GM20000 (cell line): ENCODE measurements around the gene GABRG3.

Experiments used
- DNase-seq: peaks from one replicate; pipeline ENCODE4 v3.0.0; 2012; ENCODE audit warnings: low spot score
- TF ChIP-seq, protein P1 (sequence below): IDR thresholded peaks from 2 replicates; pipeline ENCODE4 v1.5.1; 2012; ENCODE audit warnings: mild to moderate bottlenecking, control low read depth; ENCODE audit errors: extremely low read depth, missing control alignments

Gene GABRG3

DNA sequence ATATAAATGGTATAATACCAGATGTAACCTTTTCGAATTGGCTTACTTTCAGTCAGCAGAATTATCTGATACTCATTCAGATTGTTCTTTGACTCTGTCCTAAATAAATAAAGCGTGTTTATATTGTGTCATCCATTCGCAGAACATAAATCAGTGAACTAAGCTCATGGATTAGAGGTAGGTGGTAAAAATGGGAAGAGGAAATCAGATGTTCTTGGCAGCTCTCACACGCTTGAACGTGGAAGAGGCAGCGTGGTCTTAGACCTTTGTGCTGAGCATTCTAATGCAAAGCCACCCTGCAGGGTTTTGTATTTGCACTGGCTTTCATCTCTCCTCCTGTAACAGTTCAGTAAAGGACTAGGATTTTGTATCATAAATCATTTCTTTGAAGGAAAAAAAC is 441.4 kb downstream of the GABRG3 start:
- DNase-seq: no peak
- TF ChIP-seq, protein P1, sequence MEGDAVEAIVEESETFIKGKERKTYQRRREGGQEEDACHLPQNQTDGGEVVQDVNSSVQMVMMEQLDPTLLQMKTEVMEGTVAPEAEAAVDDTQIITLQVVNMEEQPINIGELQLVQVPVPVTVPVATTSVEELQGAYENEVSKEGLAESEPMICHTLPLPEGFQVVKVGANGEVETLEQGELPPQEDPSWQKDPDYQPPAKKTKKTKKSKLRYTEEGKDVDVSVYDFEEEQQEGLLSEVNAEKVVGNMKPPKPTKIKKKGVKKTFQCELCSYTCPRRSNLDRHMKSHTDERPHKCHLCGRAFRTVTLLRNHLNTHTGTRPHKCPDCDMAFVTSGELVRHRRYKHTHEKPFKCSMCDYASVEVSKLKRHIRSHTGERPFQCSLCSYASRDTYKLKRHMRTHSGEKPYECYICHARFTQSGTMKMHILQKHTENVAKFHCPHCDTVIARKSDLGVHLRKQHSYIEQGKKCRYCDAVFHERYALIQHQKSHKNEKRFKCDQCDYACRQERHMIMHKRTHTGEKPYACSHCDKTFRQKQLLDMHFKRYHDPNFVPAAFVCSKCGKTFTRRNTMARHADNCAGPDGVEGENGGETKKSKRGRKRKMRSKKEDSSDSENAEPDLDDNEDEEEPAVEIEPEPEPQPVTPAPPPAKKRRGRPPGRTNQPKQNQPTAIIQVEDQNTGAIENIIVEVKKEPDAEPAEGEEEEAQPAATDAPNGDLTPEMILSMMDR: no peak

DNA sequence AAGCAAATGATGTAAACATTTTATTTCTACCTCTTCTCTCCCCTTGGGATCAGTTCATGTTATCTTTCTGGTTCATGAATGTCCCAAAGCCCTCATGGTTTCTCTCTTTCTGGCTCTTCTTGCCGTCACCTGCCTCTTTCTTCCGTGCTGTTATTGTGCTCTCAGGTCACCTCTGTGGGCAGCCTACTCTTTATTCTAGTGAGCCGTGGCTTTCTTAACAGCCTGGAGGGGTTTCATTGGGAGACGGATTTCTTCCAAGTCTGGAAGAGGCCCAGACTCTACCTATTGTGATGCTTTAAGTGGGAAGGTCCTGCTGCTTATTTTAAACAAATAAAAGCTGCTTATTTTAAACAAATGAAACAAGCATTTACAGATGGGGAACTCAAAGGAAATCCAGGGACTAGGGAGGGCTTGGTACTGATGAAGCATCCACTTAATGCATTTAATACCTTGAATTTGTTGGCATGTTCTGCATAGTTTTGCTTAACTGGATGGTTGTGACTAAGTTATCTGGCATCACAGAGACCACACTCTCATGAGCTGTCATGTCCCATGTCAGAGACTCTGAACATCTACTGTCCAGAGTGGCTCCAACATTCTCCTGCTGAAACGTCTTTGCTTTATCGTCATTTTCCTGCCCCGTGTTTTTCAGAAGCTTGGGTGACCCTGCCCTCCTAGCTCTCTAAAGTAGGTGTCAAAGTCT is 443.3 kb downstream of the GABRG3 start:
- DNase-seq: no peak
- TF ChIP-seq, protein P1: no peak

DNA sequence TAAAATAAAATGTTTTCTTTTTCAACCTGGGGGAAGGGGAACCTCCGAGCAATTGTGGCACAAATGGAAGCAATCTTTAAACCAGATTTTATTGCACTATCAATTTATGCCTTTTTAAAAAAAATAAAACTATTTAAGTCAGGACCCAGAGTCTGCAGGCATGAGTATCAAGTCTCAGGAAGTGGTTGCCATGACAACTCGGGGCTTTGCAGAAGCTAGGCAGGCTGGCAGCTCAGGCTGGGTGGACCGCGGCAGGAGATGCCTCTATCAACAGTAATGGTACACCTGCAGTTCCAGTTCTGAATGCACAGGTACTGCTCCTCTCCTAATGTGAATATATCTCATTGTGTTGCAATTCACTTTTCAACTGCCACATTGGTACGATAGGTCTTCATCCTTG is 447.7 kb downstream of the GABRG3 start:
- TF ChIP-seq, protein P1: no peak
- no peak for DNase-seq

DNA sequence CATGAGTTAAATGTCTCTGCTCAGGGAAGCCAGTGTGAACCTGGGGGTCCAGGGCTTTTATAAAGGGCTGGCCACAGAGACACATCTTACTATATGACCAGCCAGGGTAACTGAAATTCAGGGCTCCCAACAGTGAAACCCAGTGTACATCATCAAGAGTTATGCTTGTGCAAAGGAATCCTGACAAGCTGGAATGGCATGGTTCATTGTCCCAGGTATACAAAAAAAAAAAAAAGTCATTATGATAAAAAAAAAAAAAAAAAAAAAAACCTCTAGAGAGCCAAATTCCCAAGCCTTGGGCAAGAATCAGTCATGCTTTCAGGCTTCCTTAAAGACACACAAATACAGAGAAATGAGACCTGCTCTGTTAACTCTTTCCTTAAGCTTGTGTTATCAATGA is 452.0 kb downstream of the GABRG3 start:
- TF ChIP-seq, protein P1: no peak
- DNase-seq: no peak

DNA sequence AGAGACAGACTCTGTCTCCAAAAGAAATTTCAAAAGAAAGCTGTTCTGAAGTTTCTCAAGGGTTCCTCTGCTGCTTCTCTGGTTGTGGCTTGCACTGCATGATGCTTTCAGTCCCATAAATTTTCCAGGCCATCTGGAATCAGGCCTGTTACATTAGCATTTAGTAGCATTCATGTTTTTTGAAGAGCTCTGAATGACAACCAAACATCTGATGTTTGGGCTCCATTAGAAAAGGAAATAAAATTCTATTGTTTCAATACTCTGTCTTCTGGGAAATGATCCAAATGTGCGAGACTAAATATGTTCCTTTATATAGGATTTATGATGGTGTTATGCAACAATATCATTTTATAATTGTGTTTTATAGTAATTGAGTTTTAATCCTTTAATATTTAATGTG is 455.8 kb downstream of the GABRG3 start:
- TF ChIP-seq, protein P1: no peak

DNA sequence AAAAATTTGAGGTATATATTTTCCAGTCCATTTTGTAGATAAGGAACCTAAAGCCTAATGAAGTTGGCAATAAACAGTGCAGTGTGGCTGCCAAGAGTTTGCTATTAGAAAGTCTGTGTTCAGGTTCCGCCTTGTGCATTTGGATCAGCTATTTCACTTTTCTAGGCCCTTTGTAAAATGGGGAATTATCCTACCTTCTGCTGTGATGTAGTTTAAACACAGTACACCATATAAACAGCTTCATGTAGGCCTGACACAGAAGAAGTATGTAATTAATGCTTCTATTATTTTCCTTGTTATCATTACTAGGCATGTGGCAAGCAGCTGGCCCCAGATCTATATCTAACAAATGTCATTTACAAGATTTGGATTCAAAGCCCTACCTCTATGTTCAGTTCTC is 456.3 kb downstream of the GABRG3 start:
- no peak for DNase-seq
- TF ChIP-seq, protein P1: no peak

More for the DNA sequence above, 455.8 kb downstream of the GABRG3 start:
- no peak for DNase-seq

DNA sequence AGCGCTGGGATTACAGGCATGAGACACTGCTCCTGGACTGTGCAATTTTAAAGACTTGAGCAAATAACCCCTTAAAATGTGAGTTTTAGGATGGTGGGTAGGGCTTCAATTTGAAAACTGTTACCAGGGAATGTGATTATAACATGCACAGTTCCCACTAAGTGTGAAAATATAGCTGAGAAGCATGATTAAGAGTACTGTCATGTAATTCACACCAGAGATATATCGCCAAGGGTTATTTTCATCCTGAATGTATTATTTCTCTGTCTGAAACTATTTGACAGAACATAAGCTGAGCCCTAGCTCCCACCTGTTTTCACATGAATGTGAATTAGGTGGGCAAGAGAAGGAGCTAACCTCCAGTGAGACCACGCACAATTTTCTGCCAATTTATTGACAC is 457.2 kb downstream of the GABRG3 start:
- DNase-seq: no peak
- TF ChIP-seq, protein P1: no peak
